Ovary (tissue), 9 donors: ENCODE data around the gene TBC1D1. TPM values are rescaled to one million over a fixed set of nuclear protein-coding genes. Genes with fewer than 3 reads are reported as not detected.

Experiments
- DNase-seq, 5 donors: peaks; one replicate each; pipeline ENCODE4 v3.0.0-alpha.2; 2019 to 2020
- H3K27ac ChIP-seq, 2 donors: fragments of 200-600 bp; one replicate each; pipeline versions ENCODE4 v1.5.1 to v1.8.0; 2019 to 2022
- H3K27me3 ChIP-seq: fragments of 200-600 bp; one replicate; pipeline ENCODE4 v1.8.0; 2022
- H3K36me3 ChIP-seq: fragments of 200-600 bp; sonication (generic); one replicate; pipeline ENCODE4 v1.5.1; 2019
- H3K4me1 ChIP-seq: one replicate; pipeline ENCODE4 v1.8.1; 2013; ENCODE audit warnings: mild to moderate bottlenecking, moderate library complexity; ENCODE audit not compliant: insufficient read depth
- H3K4me3 ChIP-seq: fragments of 200-600 bp; sonication (generic); one replicate; pipeline ENCODE4 v1.5.1; 2017
- H3K9me3 ChIP-seq, 2 donors: fragments of 200-600 bp in 1 of 2; sonication (generic) in 1 of 2; one replicate each; pipeline versions ENCODE4 v1.5.1 to v1.8.1; 2013 to 2019; ENCODE audit warnings: mild to moderate bottlenecking in 1 of 2, moderate library complexity in 1 of 2
- CTCF ChIP-seq, 3 donors: fragments of 450-650 bp in 2 of 3; fragments of 200-600 bp in 1 of 3; IDR thresholded peaks; one replicate each; pipeline versions ENCODE4 v1.5.1 to v1.8.0; 2016 to 2022; ENCODE audit warnings: antibody characterized with exemption in 3 of 3, mild to moderate bottlenecking in 1 of 3
- EP300 ChIP-seq: sonication (generic); formaldehyde crosslinking; IDR thresholded peaks from one replicate; pipeline ENCODE4 v1.6.1; 2017; ENCODE audit warnings: antibody characterized with exemption
- POLR2A ChIP-seq: fragments of 450-650 bp; IDR thresholded peaks from one replicate; pipeline ENCODE4 v1.6.1; 2017; ENCODE audit warnings: antibody characterized with exemption, mild to moderate bottlenecking, moderate library complexity
- WGBS, 3 donors: extraction: QIAGEN DNeasy Blood & Tissue Kit in 1 of 3; methylation state at CpG; one replicate each; pipeline versions ENCODE4 v1.1.5 to v1.1.7; 2013 to 2017; 5-methylcytosine and 5-hydroxymethylcytosine counted together
- intact Hi-C, 4 donors: fragments of 100-400 bp; cut with DNase I; formaldehyde crosslinking; loops; one replicate each; pipeline versions ENCODE4 v1.11.0 to v1.15.1; 2022 to 2023
- polyA plus RNA-seq, 2 donors: library from polyadenylated mRNA; stranded (reverse); fragments of 200-250 nt in 1 of 2; fragments of 350-450 nt in 1 of 2; fragmentation: Illumina TruSeq in 1 of 2; extraction: RNeasy Lipid Tissue Mini Kit (QIAGEN cat#74804) in 1 of 2; gene quantifications; one replicate each; pipeline ENCODE4 v1.2.3, GENCODE V29; 2013 to 2014
- total RNA-seq, 7 donors: library from RNA; depleted of rRNA in 2 of 7; stranded (reverse); fragments of >200 nt in 2 of 7; fragmentation: NEBNext Ultra II Directional in 3 of 7; extraction: Animal tissue kit (Norgen Biotek cat#: 25700) in 3 of 7; gene quantifications; one replicate each; pipeline versions ENCODE4 v1.1.0 to v1.2.4, GENCODE V29; 2016 to 2023
- donor health status: DM: no; HTN: no; CAD: no; lungs with moderate emphysema.
- donor health status: DM: no; HTN: no; CAD: no.
- donor health status: Bipolar disorder and iron deficiency.
- donor health status: DM: yes; HTN: yes; CAD: no.
- donor health status: DM: no; HTN: no; CAD: no.
- donor health status: DM: yes; HTN: yes; CAD: no.

The TBC1D1 gene
- total and polyA plus RNA-seq, 9 donors: 39.5 to 104 (median 63.9) TPM

- no peak for TF ChIP-seq EP300
- no peak for TF ChIP-seq POLR2A
- TF ChIP-seq CTCF (IDR thresholded peaks at IDR 0.05): no peak
- Histone ChIP-seq H3K4me1 (no peaks in the 10 kb centered on the region), H3K9me3 (no peaks in the 10 kb centered on the region), H3K27me3 (no peaks in the 10 kb centered on the region), H3K4me3 (no peak overlapping the region), H3K36me3 (no peaks in the 10 kb centered on the region), H3K27ac (no peak overlapping the region)
- WGBS, 3 donors: 95% methylated on average over 8 of the region's 8 CpGs
- intact Hi-C loops: loop anchor here (5.0 to 10.0 kb wide), 4 partner anchors 130 to 558 kb away; no protein-coding TSS in a partner anchor
- DNase-seq: no peak
These were observed 293.5 kb downstream of the TBC1D1 start for GRCh38 chr4:38184404-38184803.

- peaks cover 2% of the 10 kb centered on the region for H3K4me1 ChIP-seq
- no peaks in the 10 kb centered on the region for H3K36me3 ChIP-seq
- H3K9me3 ChIP-seq: no peaks in the 10 kb centered on the region
- DNase-seq: no peak
- H3K4me3 ChIP-seq: no peak overlapping the region
- WGBS, 3 donors: 68 to 77% (median 75%) methylated on average over 5 of the region's 5 CpGs
- H3K27me3 ChIP-seq: no peaks in the 10 kb centered on the region
- TF ChIP-seq CTCF (IDR thresholded peaks at IDR 0.05): no peak
- H3K27ac ChIP-seq: no peak overlapping the region
- intact Hi-C loops: loop anchor here in 2 of 4 donors (10.0 kb wide), 2 partner anchors 129 to 489 kb away; no protein-coding TSS in a partner anchor
These were observed 294.7 kb downstream of the TBC1D1 start for GRCh38 chr4:38185406-38186144.

GRCh38 chr4:38188136-38188535, 297.3 kb downstream of the TBC1D1 start:
- no peaks in the 10 kb centered on the region for H3K36me3 ChIP-seq
- intact Hi-C loops: loop anchor here in 2 of 4 donors (10.0 kb wide), 2 partner anchors 127 to 487 kb away; no protein-coding TSS in a partner anchor
- TF ChIP-seq EP300 (no peak), CTCF (IDR thresholded peaks at IDR 0.05) (no peak), POLR2A (no peak)
- no peak for DNase-seq
- no peaks in the 10 kb centered on the region for H3K9me3 ChIP-seq
- no peak overlapping the region for H3K27ac ChIP-seq
- no peak overlapping the region for H3K4me3 ChIP-seq
- WGBS, 3 donors: 88 to 91% (median 89%) methylated on average over 9 of the region's 9 CpGs
- H3K4me1 ChIP-seq: peaks cover 5% of the 10 kb centered on the region
- H3K27me3 ChIP-seq: no peaks in the 10 kb centered on the region

GRCh38 chr4:38188631-38189101, 297.8 kb downstream of the TBC1D1 start:
- Histone ChIP-seq H3K27me3 (no peaks in the 10 kb centered on the region), H3K27ac (no peak overlapping the region), H3K4me3 (no peak overlapping the region), H3K36me3 (no peaks in the 10 kb centered on the region), H3K4me1 (peaks cover 5% of the 10 kb centered on the region), H3K9me3 (no peaks in the 10 kb centered on the region)
- 79 to 87% (median 84%) methylated on average over 12 of the region's 12 CpGs for WGBS, 3 donors
- intact Hi-C loops: loop anchor here in 2 of 4 donors (10.0 kb wide), 2 partner anchors 126 to 486 kb away; no protein-coding TSS in a partner anchor
- DNase-seq: no peak
- TF ChIP-seq EP300: no peak
- TF ChIP-seq POLR2A: no peak
- TF ChIP-seq CTCF (IDR thresholded peaks at IDR 0.05): no peak

Other genes with a start within 250 kb of the TBC1D1 start
- 10 to 100 TPM; 21.3 to 31.4 (median 24.4) TPM for gene RELL1, start 204.7 kb upstream of the TBC1D1 start, total RNA-seq
- gene RELL1, start 204.7 kb upstream of the TBC1D1 start, polyA plus RNA-seq: 1 to 10 TPM; 4.1 to 7.4 TPM
- 10 to 100 TPM; 11.8 to 31.2 (median 22.2) TPM for gene PGM2, start 64.4 kb upstream of the TBC1D1 start, total RNA-seq
- 10 to 100 TPM; 11.0 to 24.3 TPM for gene PGM2, start 64.4 kb upstream of the TBC1D1 start, polyA plus RNA-seq
- gene PTTG2, start 69.3 kb downstream of the TBC1D1 start, total RNA-seq: 1 to 10 TPM in 1 of 7 donors, under 1 TPM in 5, not detected in 1; 0.31 to 2.3 (median 0.77) TPM
- under 1 TPM; 0.13 to 0.32 TPM for gene PTTG2, start 69.3 kb downstream of the TBC1D1 start, polyA plus RNA-seq